Mammary epithelial cell (primary cell): ENCODE measurements around the gene MGAT4C.

Source experiments
- CTCF ChIP-seq, 2 donors: IDR thresholded peaks in 1 of 2; conservative IDR thresholded peaks in 1 of 2; 2 replicates each; pipeline ENCODE4 v1.5.1; 2011 to 2012; ENCODE audit warnings: inconsistent platforms in 2 of 2, low read length in 2 of 2, mild to moderate bottlenecking in 2 of 2, control low read depth in 1 of 2, low read depth in 1 of 2; ENCODE audit not compliant: insufficient read depth in 1 of 2; ENCODE audit errors: extremely low read depth in 1 of 2
- EZH2 ChIP-seq: IDR thresholded peaks from 2 replicates; pipeline ENCODE4 v1.6.1; 2012; ENCODE audit warnings: low read length, inconsistent platforms, borderline replicate concordance

DNA sequence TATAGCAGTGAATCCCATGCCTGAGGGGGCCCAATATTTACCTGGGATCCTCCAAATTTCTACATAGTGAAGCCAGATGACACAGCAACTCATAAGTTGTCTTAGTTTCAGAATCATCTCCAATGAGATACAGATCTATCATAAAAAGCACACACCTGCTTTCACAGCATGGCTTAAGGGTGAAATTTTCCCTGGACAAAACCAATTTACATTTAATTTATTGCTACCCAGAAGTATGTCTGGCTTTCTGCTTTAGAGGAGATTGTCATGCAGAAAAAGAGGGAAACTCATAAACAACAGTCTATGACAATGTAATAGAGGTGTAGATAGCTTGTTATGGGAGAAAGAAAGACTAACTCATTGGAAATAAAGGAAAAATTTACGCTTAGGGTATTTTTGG lies 113.0 kb downstream of the MGAT4C start:
- TF ChIP-seq CTCF (conservative IDR thresholded peaks at IDR 0.05 in 1 of 2, IDR thresholded peaks at IDR 0.05 in 1 of 2; ENCODE audit: extremely low read depth in 1 of 2, insufficient read depth in 1 of 2, low read depth in 1 of 2, low read length in 2 of 2) (no peak), EZH2 (no peak)
